ENCODE measurements around the gene SMIM5.

Gene SMIM5

DNA sequence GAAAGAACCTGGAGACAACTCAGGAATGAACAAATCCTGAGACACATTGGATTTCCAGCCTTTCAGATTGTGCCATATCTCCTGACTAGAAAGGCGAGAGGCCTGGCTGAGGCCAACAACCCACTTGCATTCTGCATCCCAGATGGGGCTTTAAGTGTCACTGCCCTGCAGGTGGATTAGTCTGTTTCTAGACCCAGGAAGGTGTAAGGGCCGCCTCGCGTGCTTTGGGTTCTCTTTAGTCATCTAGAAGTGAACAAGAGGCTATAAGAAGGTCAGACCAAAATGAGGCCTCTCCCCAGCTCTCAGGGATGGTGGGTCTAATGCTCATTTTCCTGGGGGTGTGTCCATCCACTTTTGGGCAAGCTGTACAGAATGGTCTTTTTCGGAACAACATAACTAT is 38.8 kb downstream of the SMIM5 start:
- DNase-seq = no peak

DNA sequence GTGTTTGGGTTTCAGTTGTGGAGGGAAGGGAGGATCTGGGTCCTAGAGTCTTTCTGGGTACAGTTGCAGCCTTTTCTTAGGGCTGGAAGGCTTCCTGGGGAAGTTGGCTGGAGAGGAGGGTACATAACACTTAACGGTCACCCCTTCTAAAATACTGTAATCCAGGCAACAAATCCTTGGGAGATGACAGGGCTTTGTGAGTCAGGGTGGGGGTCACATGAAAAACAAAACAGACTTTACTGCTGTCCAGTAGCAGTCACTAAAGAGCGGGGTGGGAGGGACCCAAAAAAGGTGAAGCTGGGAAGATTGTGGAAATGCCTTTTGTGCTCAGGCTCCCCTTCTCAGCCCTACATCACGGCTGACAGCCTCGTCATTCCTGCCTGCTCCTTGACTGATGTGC is 40.3 kb downstream of the SMIM5 start:
- no peak for DNase-seq

DNA sequence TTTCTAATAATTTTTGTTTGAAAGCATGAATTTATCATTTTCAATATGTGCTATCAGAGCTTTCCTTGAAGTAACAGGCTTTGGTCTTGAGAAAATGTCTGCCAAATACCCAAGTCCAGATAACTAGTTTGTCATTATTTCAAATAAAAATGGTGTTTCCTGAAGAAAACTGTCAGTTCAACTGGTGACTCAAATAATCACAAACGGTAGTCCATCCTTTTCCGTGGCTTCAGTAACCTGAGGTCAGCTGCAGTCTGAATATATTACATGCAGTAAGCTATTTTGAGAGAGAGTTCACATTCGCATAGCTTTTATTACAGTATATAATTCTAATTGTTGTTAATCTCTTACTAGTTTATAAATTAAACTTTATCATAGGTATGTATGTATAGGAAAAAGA is 43.2 kb downstream of the SMIM5 start:
- no peak for DNase-seq

DNA sequence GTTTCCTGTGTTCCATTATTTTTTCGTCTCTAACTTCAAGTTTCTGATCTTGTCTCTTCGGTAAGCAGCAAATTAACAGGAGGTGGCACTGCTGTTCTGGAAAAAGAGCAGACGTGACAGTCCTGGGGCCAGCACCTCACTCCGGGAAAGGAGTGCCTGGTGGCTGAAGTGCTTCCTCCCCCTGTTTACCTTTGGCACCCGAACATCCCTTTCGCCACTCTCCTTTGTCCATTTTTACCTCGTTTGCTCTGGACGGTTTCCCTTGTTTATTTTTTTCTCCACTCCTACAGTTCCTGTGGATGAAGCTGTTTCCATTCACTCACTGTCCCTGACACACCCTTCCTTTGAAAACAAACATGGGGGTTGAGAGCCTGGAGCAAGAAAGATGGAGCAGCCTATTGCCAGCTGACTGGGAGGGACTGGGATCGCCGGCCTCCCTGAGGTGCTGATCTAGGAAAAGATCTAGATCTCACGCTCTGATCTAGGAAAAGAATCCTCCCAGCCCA is 46.5 kb downstream of the SMIM5 start:
- no peak for DNase-seq

DNA sequence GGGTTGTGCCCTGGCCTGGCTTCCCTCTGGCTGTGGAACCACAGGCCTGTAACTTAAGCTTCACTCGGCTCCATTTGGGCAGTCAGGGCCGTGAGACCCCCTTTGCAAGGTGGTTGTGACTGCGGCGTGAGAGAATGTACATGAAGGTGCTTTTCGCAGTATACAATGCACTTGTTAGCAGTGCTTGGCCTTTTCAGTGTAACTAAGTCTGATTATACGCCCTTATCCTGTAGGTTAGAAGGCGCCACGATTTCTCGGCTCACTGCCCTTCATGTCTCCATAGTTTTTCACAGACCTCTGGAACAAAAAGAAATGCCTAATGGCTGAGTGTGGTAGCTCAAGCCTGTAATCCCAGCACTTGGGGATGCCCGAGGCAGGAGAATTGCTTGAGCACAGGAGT is 47.2 kb downstream of the SMIM5 start:
- no peak for DNase-seq

DNA sequence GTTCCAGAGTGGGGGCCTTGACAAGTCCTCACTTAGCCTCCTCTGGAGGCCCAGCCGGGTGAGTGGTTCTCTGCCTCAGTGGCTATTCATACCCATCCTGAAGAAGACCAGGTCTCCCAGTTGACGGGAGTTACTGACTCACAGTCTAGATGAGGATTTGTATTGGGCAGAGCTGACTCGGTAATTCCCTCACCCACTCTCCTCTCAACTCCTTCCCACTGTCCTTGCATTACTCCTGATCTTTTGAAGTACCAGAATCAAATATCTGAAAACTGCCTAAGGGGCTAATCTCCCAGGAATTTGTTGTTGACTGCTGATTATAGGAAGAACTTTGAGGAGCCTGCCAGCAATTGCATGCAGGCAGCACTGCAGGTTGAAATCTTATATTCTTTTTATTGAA is 48.1 kb downstream of the SMIM5 start:
- DNase-seq = no peak

DNA sequence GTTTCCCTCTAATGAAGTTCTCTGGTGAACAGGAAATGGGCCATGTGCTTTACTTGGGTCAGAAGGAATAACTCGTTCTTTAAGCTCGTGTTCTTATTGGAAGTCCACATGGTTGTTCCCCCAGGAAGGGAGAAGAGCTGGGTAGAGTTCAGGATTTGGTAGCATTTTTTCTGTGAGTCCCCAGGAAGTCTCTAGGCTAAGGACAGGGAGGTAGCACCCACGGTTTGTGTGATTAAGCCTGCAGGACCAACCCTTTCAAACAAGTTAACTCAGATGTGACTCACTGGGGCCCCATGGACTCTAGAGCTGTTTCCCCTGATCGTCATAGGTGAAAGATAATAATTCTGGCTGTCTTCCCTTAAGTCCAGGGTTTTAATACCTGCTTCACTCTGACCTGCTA is 50.3 kb downstream of the SMIM5 start:
- DNase-seq = no peak

DNA sequence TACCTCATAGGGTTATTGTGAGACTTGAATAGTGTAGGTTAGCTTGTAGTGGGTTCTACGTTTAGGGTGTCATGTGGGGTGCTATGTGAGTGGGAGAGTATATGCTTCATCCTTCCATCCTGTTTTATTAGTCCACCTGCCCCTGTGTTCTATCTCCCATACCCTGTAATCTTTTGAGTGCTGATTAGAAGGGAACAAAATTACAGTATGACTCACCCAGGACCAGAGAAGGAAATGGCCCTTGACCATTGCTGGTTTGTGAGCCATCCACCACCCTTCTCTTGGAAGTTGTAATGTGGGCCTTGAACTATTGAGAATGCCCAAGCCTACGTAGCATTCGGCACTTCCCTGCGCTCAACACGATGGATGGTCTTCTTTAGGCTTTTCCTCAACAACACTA is 51.0 kb downstream of the SMIM5 start:
- DNase-seq = no peak

DNA sequence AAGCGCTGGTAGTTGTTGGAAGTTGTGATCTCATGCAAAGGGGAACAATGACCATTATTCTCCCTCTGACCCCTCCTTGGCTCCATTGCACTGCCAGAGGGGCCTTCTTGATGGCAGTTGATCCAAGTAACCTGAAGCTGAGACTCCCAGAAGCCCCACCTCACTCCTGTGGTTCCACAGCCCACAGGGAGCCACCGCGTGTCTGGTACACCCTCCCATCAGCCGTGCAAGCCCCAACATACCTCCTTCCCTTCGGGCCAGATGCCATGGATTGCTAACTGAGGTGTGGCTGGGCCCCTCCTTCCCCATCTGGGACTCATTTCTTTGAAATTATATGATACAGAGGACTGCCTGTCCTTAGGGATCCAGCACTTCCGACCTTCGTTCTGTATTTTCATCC is 51.7 kb downstream of the SMIM5 start:
- DNase-seq = no peak

DNA sequence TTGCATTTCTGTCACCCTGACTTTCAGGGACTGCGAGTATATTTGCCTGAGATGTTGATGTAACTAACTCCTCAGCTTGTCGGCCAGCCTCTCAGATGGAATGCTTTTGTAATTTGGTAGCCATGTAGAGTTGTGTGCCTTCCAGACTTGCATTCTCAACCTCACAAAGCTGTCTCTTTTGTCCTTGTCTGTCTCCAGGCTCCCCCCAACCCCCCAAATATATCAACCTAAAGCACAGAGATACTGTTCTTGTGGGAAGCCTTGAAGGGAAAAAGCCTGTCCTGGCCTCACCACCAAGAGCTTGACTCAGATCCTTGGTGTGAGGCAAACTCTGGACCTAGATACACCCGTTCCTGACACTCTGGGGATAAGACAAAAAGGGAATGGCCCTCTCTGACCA is 52.3 kb downstream of the SMIM5 start:
- DNase-seq = no peak

DNA sequence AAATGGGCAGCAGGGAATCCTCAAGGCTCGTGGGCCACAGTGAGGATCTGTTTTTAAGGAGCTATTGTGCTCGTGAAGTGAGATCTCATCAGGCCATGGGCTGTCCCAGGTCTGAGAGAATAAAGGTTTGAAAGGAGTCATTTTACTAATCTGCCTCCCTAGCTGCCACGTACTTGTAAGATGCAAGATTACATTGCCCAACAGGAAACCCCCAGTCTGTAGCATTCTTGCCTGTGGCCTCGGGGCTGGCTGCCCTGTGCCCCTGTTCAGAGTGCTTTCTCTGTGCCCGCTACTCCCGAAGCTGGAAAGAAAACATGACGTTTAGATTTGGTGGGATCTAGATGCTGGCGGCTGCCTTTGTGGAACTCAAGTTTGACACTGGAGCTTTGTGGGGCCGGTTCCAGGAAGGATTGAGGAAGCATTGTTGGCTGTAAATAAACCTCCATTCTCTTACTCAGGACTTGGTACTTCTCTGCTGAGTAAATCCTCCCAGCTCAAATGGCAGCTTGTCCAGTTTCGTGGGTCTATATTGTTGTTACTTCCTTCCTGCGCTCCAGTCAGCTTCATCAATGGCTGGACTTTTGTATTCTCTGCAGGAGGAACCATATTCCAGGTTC is 55.1 kb downstream of the SMIM5 start:
- no peak for DNase-seq

DNA sequence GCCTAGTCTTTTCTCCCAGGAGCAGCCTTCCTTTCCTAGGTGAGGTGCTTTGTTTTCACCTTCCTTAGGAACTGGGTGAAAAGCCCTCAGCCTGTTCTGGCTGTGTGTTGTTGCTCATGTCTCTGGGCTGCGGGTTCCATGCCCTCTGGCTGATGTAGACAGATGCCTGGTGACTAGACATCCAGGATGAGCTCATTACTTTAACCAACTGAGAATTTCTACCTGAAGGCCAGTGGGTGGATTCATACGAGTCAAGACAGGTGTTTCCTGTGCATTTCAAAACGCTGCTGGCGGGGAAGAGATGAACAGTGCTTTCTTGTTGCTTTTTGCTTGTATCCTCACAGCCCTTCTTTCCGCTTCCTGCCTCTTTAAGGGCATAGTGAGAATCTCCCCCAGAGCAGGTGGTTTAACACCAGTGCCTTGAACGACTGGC is 56.2 kb downstream of the SMIM5 start:
- DNase-seq = peak; percentile 31 to 49
